Measurements from ENCODE around the gene PTPRN2. TPM values are rescaled to one million over a fixed set of nuclear protein-coding genes. Genes with fewer than 3 reads are reported as not detected.

PTPRN2 gene
- total RNA-seq, 1 experiment from 2014 or later: 2.1 TPM

DNA sequence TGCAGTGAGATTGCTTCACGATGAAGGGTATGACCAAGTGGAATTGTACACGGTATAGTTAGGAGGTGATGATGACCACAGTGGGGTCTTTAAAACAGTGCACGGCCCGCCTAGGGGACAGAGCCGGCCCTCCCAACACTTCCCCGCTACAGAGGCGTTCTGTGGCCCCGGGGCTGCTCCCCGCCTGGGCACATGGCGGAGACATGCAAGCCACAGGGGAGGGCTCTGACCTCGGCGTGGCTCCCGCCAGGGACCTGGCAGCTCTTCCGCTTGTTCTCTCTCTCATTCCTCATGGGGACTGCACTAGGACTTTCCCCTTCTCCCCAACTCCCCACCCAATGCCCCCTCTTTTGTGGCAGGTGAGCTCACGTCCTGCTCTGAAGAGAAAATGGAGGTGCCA lies 857.0 kb downstream of the PTPRN2 start:
- H3K4me1 ChIP-seq (ENCODE audit: control insufficient read depth in 1 of 2, insufficient read depth in 2 of 2, low read length in 2 of 2): no peaks in the 10 kb centered on the region
- ChIA-PET RAD21 (ENCODE audit: low non-redundant PET in 1 of 2, low total read pairs in 2 of 2, uncharacterized antibody in 2 of 2, unreplicated experiment in 2 of 2) (no interaction called here), CTCF (no interaction called here), POLR2A (no interaction called here)
- no peaks in the 10 kb centered on the region for H3K36me3 ChIP-seq (ENCODE audit: control insufficient read depth in 1 of 2, insufficient read depth in 2 of 2, low read length in 2 of 2)
- H3K9ac ChIP-seq (ENCODE audit: low read length): no peak overlapping the region
- H3K4me2 ChIP-seq (ENCODE audit: low read length): no peak overlapping the region
- no peak overlapping the region for H3K27ac ChIP-seq (ENCODE audit: low read depth, low read length)
- intact Hi-C loops (cut with micrococcal nuclease): no loop called here
- BruUV-seq (replicated peaks): no TSS peak
- no peaks in the 10 kb centered on the region for H3K79me2 ChIP-seq (ENCODE audit: insufficient read depth, low read length)
- no peaks in the 10 kb centered on the region for H3K9me2 ChIP-seq (ENCODE audit: insufficient read depth)
- H4K20me1 ChIP-seq (ENCODE audit: insufficient read depth): no peaks in the 10 kb centered on the region
- no peaks in the 10 kb centered on the region for H3K9me3 ChIP-seq (ENCODE audit: control insufficient read depth in 1 of 2, insufficient read depth in 1 of 2, low read depth in 1 of 2, low read length in 2 of 2)
- peaks cover 23% of the 10 kb centered on the region; the same call in 1 of the 2 replicates for H3K27me3 ChIP-seq (ENCODE audit: insufficient read depth, low read length)
- H3K4me3 ChIP-seq (replicated peaks in 1 of 2; ENCODE audit: low read depth in 1 of 2, low read length in 2 of 2): no peak overlapping the region
- TF ChIP-seq CTCF (IDR thresholded peaks at IDR 0.05 in 2 of 3, conservative IDR thresholded peaks at IDR 0.05 in 1 of 3; ENCODE audit: borderline replicate concordance in 1 of 3, insufficient read depth in 1 of 3, low read depth in 2 of 3, low read length in 2 of 3): no peak
- DNase-seq (ENCODE audit: low read depth, low spot score) (no peak), ATAC-seq (no peak)
- H2AFZ ChIP-seq (ENCODE audit: low read depth, low read length, poor library complexity, severe bottlenecking): no peak overlapping the region

GRCh38 chr7:157729566-157729965 lies 858.1 kb downstream of the PTPRN2 start:
- Histone ChIP-seq H3K27me3 (ENCODE audit: insufficient read depth, low read length) (peaks cover 20% of the 10 kb centered on the region), H3K36me3 (ENCODE audit: control insufficient read depth in 1 of 2, insufficient read depth in 2 of 2, low read length in 2 of 2) (no peaks in the 10 kb centered on the region), H3K4me3 (replicated peaks in 1 of 2; ENCODE audit: low read depth in 1 of 2, low read length in 2 of 2) (no peak overlapping the region), H3K4me2 (ENCODE audit: low read length) (no peak overlapping the region), H3K4me1 (ENCODE audit: control insufficient read depth in 1 of 2, insufficient read depth in 2 of 2, low read length in 2 of 2) (no peaks in the 10 kb centered on the region), H3K9me2 (ENCODE audit: insufficient read depth) (no peaks in the 10 kb centered on the region), H3K9me3 (ENCODE audit: control insufficient read depth in 1 of 2, insufficient read depth in 1 of 2, low read depth in 1 of 2, low read length in 2 of 2) (no peaks in the 10 kb centered on the region), H3K9ac (ENCODE audit: low read length) (no peak overlapping the region), H3K79me2 (ENCODE audit: insufficient read depth, low read length) (no peaks in the 10 kb centered on the region), H3K27ac (ENCODE audit: low read depth, low read length) (no peak overlapping the region), H4K20me1 (ENCODE audit: insufficient read depth) (no peaks in the 10 kb centered on the region), H2AFZ (ENCODE audit: low read depth, low read length, poor library complexity, severe bottlenecking) (no peak overlapping the region)
- ATAC-seq: peak; percentile 50; the same call in 1 of the 2 replicates
- no peak for DNase-seq (ENCODE audit: low read depth, low spot score)
- CTCF ChIA-PET: no interaction called here
- BruUV-seq (replicated peaks): no TSS peak
- intact Hi-C loops (cut with micrococcal nuclease): no loop called here
- POLR2A ChIA-PET: no interaction called here
- no peak for TF ChIP-seq REST (IDR thresholded peaks at IDR 0.05; ENCODE audit: low read depth)
- peak in 1 of 3 experiments; percentile 11; a peak in 1 of 6 replicates for TF ChIP-seq CTCF (IDR thresholded peaks at IDR 0.05 in 2 of 3, conservative IDR thresholded peaks at IDR 0.05 in 1 of 3; ENCODE audit: borderline replicate concordance in 1 of 3, insufficient read depth in 1 of 3, low read depth in 2 of 3, low read length in 2 of 3)
- peak; percentile 75 for TF ChIP-seq MAX (IDR thresholded peaks at IDR 0.05)
- no peak for TF ChIP-seq JUND (IDR thresholded peaks at IDR 0.05)
- TF ChIP-seq RAD21 (IDR thresholded peaks at IDR 0.05; ENCODE audit: low read depth): peak; percentile 20; the same call in 1 of the 2 replicates
- RAD21 ChIA-PET (ENCODE audit: low non-redundant PET in 1 of 2, low total read pairs in 2 of 2, uncharacterized antibody in 2 of 2, unreplicated experiment in 2 of 2): no interaction called here
